Common myeloid progenitor, CD34-positive (primary cell): ENCODE results near the gene RLF.

Source experiments
- CTCF ChIA-PET: fragments of 350-600 bp; sonication (Branson Sonifier 250); formaldehyde crosslinking; loops from one replicate; lab custom pipeline; 2021; ENCODE audit warnings: antibody characterized with exemption; lab: Charles Lee
- POLR2A ChIA-PET: fragments of 350-600 bp; sonication (Branson Sonifier 250); formaldehyde crosslinking; loops from one replicate; lab custom pipeline; 2021; ENCODE audit warnings: antibody characterized with exemption; lab: Charles Lee
- DNase-seq, 3 donors: peaks; one replicate each; pipeline versions ENCODE4 v3.0.0 to v3.0.0-alpha.2; 2013
- H3K27ac ChIP-seq, 2 experiments: 1 replicate in 1 of 2; 2 replicates in 1 of 2; pipeline ENCODE4 v1.7.0; 2013; ENCODE audit warnings: inconsistent platforms in 2 of 2, low read length in 2 of 2, mild to moderate bottlenecking in 2 of 2, low read depth in 1 of 2, moderate library complexity in 1 of 2; ENCODE audit not compliant: severe bottlenecking in 2 of 2, insufficient read depth in 1 of 2, poor library complexity in 1 of 2
- H3K27me3 ChIP-seq, 5 experiments: replicated peaks in 2 of 5; 1 replicate in 3 of 5; 2 replicates in 2 of 5; pipeline versions ENCODE4 v1.6.1 to v1.7.0; 2013; ENCODE audit warnings: low read length in 4 of 5, mild to moderate bottlenecking in 2 of 5, moderate library complexity in 2 of 5, inconsistent platforms in 1 of 5; ENCODE audit not compliant: insufficient read depth in 5 of 5, control insufficient read depth in 4 of 5
- H3K36me3 ChIP-seq, 4 experiments: 1 replicate in 2 of 4; 2 replicates in 2 of 4; pipeline versions ENCODE4 v1.6.1 to v1.7.0; 2013; ENCODE audit warnings: low read length in 3 of 4, control low read depth in 1 of 4, mild to moderate bottlenecking in 1 of 4; ENCODE audit not compliant: control insufficient read depth in 4 of 4, insufficient read depth in 4 of 4
- H3K4me1 ChIP-seq, 4 experiments: 1 replicate in 3 of 4; 2 replicates in 1 of 4; pipeline versions ENCODE4 v1.6.1 to v1.7.1; 2013; ENCODE audit warnings: low read length in 3 of 4, mild to moderate bottlenecking in 3 of 4, control low read depth in 1 of 4, inconsistent platforms in 1 of 4, moderate library complexity in 1 of 4; ENCODE audit not compliant: control insufficient read depth in 4 of 4, insufficient read depth in 4 of 4; ENCODE audit errors: control extremely low read depth in 1 of 4
- H3K4me3 ChIP-seq, 7 experiments: 1 replicate in 4 of 7; 2 replicates in 3 of 7; pipeline versions ENCODE4 v1.5.1 to v1.7.0; 2013; ENCODE audit warnings: mild to moderate bottlenecking in 7 of 7, low read length in 6 of 7, moderate library complexity in 6 of 7, inconsistent platforms in 2 of 7, low read depth in 2 of 7, control low read depth in 1 of 7; ENCODE audit not compliant: insufficient read depth in 4 of 7, control insufficient read depth in 1 of 7; ENCODE audit errors: extremely low read depth in 1 of 7
- H3K9me3 ChIP-seq, 5 experiments: 1 replicate in 4 of 5; 2 replicates in 1 of 5; pipeline versions ENCODE4 v1.6.1 to v1.7.1; 2013; ENCODE audit warnings: low read length in 4 of 5, mild to moderate bottlenecking in 2 of 5, inconsistent platforms in 1 of 5, low read depth in 1 of 5, moderate library complexity in 1 of 5; ENCODE audit not compliant: control insufficient read depth in 4 of 5, insufficient read depth in 2 of 5; ENCODE audit errors: control extremely low read depth in 1 of 5
- WGBS: methylation state at CpG from one replicate; pipeline ENCODE4 v1.1.5; 2013; ENCODE audit not compliant: insufficient coverage; 5-methylcytosine and 5-hydroxymethylcytosine counted together

RLF gene

DNA sequence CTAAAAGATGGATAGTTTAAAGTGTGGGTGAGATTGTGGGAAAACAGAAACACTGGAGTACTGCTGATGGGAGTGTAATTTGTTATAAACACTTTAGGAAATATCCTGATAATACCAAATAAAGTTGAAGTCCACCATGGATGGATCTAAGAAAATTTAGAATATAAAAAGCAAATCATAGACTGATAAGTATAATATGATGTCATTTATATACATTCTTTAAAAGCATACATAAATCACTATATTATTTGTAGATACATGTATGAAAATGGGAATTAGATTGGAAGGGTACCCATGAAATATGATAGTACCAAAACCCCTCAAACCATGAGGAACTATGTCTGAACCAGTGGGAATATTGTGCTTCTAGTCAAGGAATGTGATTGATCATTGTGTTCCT, 104.7 kb downstream of the RLF start:
- Histone ChIP-seq H3K4me3 (no peak overlapping the region), H3K36me3 (peaks cover 8 to 65% (median 39%) of the 10 kb centered on the region in 4 experiments), H3K27me3 (no peaks in the 10 kb centered on the region), H3K9me3 (no peaks in the 10 kb centered on the region), H3K27ac (no peak overlapping the region), H3K4me1 (no peaks in the 10 kb centered on the region)
- ChIA-PET CTCF (interaction anchor here (1.3 to 1.6 kb wide), 3 partner anchors 8 to 114 kb away, joined by 3 to 9 read pairs (median 4); no protein-coding TSS in a partner anchor), POLR2A (no interaction called here)
- no peak for DNase-seq

DNA sequence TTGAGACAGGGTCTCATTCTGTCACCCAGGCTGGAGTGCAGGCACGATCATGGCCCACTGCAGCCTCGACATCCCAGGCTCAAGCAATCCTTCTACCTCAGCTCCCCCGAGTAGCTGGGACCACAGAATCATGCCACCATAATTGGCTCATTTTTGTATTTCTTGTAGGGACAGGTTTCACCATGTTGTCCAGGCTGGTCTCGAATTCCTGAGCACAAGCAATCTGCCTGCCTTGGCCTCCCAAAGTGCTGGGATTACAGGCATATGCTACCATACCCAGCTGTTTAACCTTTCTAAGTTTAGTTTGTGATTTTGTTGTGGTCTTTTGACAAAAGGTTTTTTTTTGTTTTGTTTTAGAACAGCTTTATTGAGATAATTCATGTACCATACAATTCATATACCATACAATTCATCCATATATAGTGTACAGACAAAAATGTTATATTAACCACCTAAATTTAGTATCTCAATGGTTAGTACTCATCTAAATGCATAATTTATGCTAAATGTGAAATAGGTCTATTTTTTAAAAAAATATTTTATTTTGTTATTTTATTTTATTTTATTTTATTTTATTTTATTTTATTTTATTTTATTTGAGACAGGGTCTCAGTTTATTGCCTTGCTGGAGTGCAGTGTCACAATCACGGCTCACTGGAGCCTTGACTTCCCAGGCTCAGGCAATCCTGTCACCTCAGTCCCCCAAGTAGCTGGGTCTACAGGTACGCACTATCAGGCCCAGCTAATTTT, 105.8 kb downstream of the RLF start:
- ChIA-PET POLR2A (interaction anchor here (0.6 kb wide), 1 partner anchor 11 kb away, joined by 3 read pairs; no protein-coding TSS in a partner anchor), CTCF (interaction anchor here (0.8 to 1.6 kb wide), 6 partner anchors 10 to 123 kb away, joined by 3 to 9 read pairs (median 3); no protein-coding TSS in a partner anchor)
- peaks cover 5 to 66% (median 38%) of the 10 kb centered on the region in 4 experiments for H3K36me3 ChIP-seq
- H3K9me3 ChIP-seq: no peaks in the 10 kb centered on the region
- WGBS: 98% methylated on average over 5 of the region's 6 CpGs
- H3K4me1 ChIP-seq: no peaks in the 10 kb centered on the region
- H3K27me3 ChIP-seq: no peaks in the 10 kb centered on the region
- H3K27ac ChIP-seq: no peak overlapping the region
- no peak for DNase-seq
- no peak overlapping the region for H3K4me3 ChIP-seq

DNA sequence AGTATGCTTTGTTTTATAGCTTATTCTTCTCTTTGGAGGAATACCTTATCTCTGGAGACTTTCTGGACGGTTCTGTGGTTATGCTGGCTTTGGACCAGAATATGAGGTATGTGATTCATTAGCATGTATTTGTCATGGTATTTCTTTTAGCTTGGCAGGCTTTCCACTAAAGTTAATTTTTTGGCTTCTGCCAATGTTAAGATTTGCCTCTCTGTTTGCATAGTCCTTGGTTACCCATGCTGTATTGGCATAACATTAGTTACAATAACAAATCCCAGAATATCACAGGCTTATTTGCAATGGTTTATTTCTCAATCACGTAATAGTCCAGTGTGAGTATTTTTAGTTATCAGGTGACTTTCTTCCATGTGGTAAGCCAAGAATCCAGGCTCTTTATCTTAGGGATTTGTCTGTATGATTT, 106.6 kb downstream of the RLF start:
- peaks cover 5 to 70% (median 38%) of the 10 kb centered on the region in 4 experiments for H3K36me3 ChIP-seq
- WGBS: 83% methylated on average over 1 of the region's 2 CpGs
- ChIA-PET CTCF (no interaction called here), POLR2A (no interaction called here)
- H3K4me3 ChIP-seq: no peak overlapping the region
- DNase-seq: peak in 2 of 3 donors; percentile 28 to 56
- H3K27me3 ChIP-seq: no peaks in the 10 kb centered on the region
- no peaks in the 10 kb centered on the region for H3K9me3 ChIP-seq
- no peaks in the 10 kb centered on the region for H3K4me1 ChIP-seq
- no peak overlapping the region for H3K27ac ChIP-seq

- Histone ChIP-seq H3K4me1 (no peaks in the 10 kb centered on the region), H3K9me3 (no peaks in the 10 kb centered on the region), H3K27me3 (no peaks in the 10 kb centered on the region), H3K36me3 (peaks cover 5 to 69% (median 38%) of the 10 kb centered on the region in 4 experiments), H3K27ac (no peak overlapping the region), H3K4me3 (no peak overlapping the region)
- DNase-seq: no peak
- ChIA-PET CTCF (no interaction called here), POLR2A (no interaction called here)
These were observed 107.0 kb downstream of the RLF start for GRCh38 chr1:40268211-40268610.

- Histone ChIP-seq H3K9me3 (no peaks in the 10 kb centered on the region), H3K36me3 (peaks cover 11 to 64% (median 38%) of the 10 kb centered on the region in 4 experiments), H3K4me3 (no peak overlapping the region), H3K27me3 (no peaks in the 10 kb centered on the region), H3K4me1 (no peaks in the 10 kb centered on the region), H3K27ac (no peak overlapping the region)
- ChIA-PET CTCF (interaction anchor here (0.9 to 4.4 kb wide), 2 partner anchors 45 to 126 kb away, joined by 3 to 17 read pairs; no protein-coding TSS in a partner anchor), POLR2A (no interaction called here)
- 95% methylated on average over 3 of the region's 3 CpGs for WGBS
- DNase-seq: no peak
These were observed 109.1 kb downstream of the RLF start for GRCh38 chr1:40270152-40270834.

- CTCF ChIA-PET: interaction anchor here (0.6 to 4.4 kb wide), 6 partner anchors 9 to 120 kb away, joined by 3 to 17 read pairs (median 3); no protein-coding TSS in a partner anchor
- DNase-seq: no peak
- no peak overlapping the region for H3K27ac ChIP-seq
- no peaks in the 10 kb centered on the region for H3K9me3 ChIP-seq
- POLR2A ChIA-PET: interaction anchor here (0.6 kb wide), 2 partner anchors 9 to 46 kb away, joined by 3 to 4 read pairs; no protein-coding TSS in a partner anchor
- H3K36me3 ChIP-seq: peaks cover 11 to 69% (median 39%) of the 10 kb centered on the region in 4 experiments
- WGBS: 100% methylated on average over 1 of the region's 3 CpGs
- no peak overlapping the region for H3K4me3 ChIP-seq
- H3K27me3 ChIP-seq: no peaks in the 10 kb centered on the region
- no peaks in the 10 kb centered on the region for H3K4me1 ChIP-seq
These were observed 111.5 kb downstream of the RLF start for GRCh38 chr1:40272653-40273213.
